K562 (cell line): ENCODE data around the gene ATG10. TPM values are rescaled to one million over a fixed set of nuclear protein-coding genes. Genes with fewer than 3 reads are reported as not detected.

Source experiments
- ATAC-seq: fragments of 200-7000 bp; cut with Tn5 transposase; 3 replicates; pipeline ENCODE4 v1.9.1; 2020; ENCODE audit warnings: moderate library complexity
- BruUV-seq: library from RNA; stranded (reverse); fragments of 400-500 nt; replicated peaks from 2 replicates; lab custom pipeline; 2021; lab: Mats Ljungman, UMichigan
- CTCF ChIA-PET: fragments of 300-600 bp; formaldehyde crosslinking; extraction: SDS; loops from one replicate; lab custom pipeline; 2021; ENCODE audit warnings: low intra/inter-chr PET ratio; lab: Yijun Ruan, JAX
- POLR2A ChIA-PET: fragments of 300-600, 350-650 bp; sonication (Branson Sonifier 250); formaldehyde crosslinking; extraction: SDS; loops from one replicate; lab custom pipeline; 2021; ENCODE audit warnings: antibody characterized with exemption, inconsistent platforms; lab: Yijun Ruan, JAX
- DNase-seq, 4 experiments: peaks; one replicate each; pipeline versions ENCODE4 v3.0.0 to v3.0.0-alpha.2; 2011 to 2018; ENCODE audit warnings: low spot score in 3 of 4, mixed read lengths in 3 of 4; ENCODE audit errors: extremely low read depth in 1 of 4
- FAIRE-seq: peaks from 2 replicates; lab custom pipeline; 2011; peaks lifted over from hg19 to GRCh38; lab: Jason Lieb, UNC
- H2AFZ ChIP-seq: 2 replicates; pipeline ENCODE4 v1.6.0; 2011; ENCODE audit warnings: low read depth, low read length, control low read depth, inconsistent platforms
- H3K27ac ChIP-seq: fragments of 200-600 bp; 3 replicates; pipeline ENCODE4 v1.8.0; 2011; ENCODE audit warnings: low read depth, mild to moderate bottlenecking, control low read depth, inconsistent platforms, low read length, moderate library complexity, mixed read lengths; ENCODE audit errors: extremely low read depth
- H3K27me3 ChIP-seq, 2 experiments: fragments of 300-600 bp in 1 of 2; 2 replicates in 1 of 2; 3 replicates in 1 of 2; pipeline versions ENCODE4 v1.6.0 to v1.8.0; 2011; ENCODE audit warnings: inconsistent platforms in 2 of 2, low read length in 2 of 2, mild to moderate bottlenecking in 1 of 2, mixed read lengths in 1 of 2, moderate library complexity in 1 of 2; ENCODE audit not compliant: control insufficient read depth in 2 of 2, insufficient read depth in 2 of 2
- H3K36me3 ChIP-seq: fragments of 300-600 bp; 3 replicates; pipeline ENCODE4 v1.8.0; 2011; ENCODE audit warnings: mild to moderate bottlenecking, low read length, inconsistent platforms; ENCODE audit not compliant: control insufficient read depth, insufficient read depth
- H3K4me1 ChIP-seq, 2 experiments: fragments of 200-600 bp in 1 of 2; replicated peaks in 1 of 2; 2 replicates in 1 of 2; 3 replicates in 1 of 2; pipeline versions ENCODE4 v1.5.1 to v1.8.0; 2011; ENCODE audit warnings: inconsistent platforms in 2 of 2, low read length in 2 of 2, mild to moderate bottlenecking in 1 of 2, mixed read lengths in 1 of 2, moderate library complexity in 1 of 2; ENCODE audit not compliant: control insufficient read depth in 2 of 2, insufficient read depth in 2 of 2
- H3K4me2 ChIP-seq: 2 replicates; pipeline ENCODE4 v1.6.1; 2011; ENCODE audit warnings: low read length, control low read depth, inconsistent platforms, mixed read lengths; ENCODE audit not compliant: insufficient read depth
- H3K4me3 ChIP-seq: fragments of 200-600 bp; sonication (generic), shearing (Covaris generic); 2 replicates; pipeline ENCODE4 v1.5.1; 2016; ENCODE audit warnings: control low read depth, inconsistent platforms
- H3K79me2 ChIP-seq: fragments of 200-600 bp; 3 replicates; pipeline ENCODE4 v1.8.0; 2011; ENCODE audit warnings: low read length, inconsistent platforms; ENCODE audit not compliant: control insufficient read depth, insufficient read depth
- H3K9ac ChIP-seq, 2 experiments: 2 replicates each; pipeline versions ENCODE4 v1.6.0 to v1.6.1; 2011; ENCODE audit warnings: low read depth in 2 of 2, low read length in 2 of 2, control low read depth in 1 of 2, inconsistent platforms in 1 of 2, mild to moderate bottlenecking in 1 of 2, mixed read lengths in 1 of 2; ENCODE audit not compliant: insufficient read depth in 1 of 2
- H3K9me1 ChIP-seq: one replicate; pipeline ENCODE4 v1.6.0; 2011; ENCODE audit warnings: inconsistent platforms, mild to moderate bottlenecking, low read length, moderate library complexity; ENCODE audit not compliant: control insufficient read depth, insufficient read depth
- H3K9me3 ChIP-seq: replicated peaks from 2 replicates; pipeline ENCODE4 v1.5.1; 2011; ENCODE audit warnings: low read depth, low read length, inconsistent platforms; ENCODE audit not compliant: control insufficient read depth, insufficient read depth
- H4K20me1 ChIP-seq: replicated peaks from 2 replicates; pipeline ENCODE4 v1.6.1; 2011; ENCODE audit warnings: low read length, inconsistent platforms, mixed read lengths; ENCODE audit not compliant: control insufficient read depth, insufficient read depth
- ATF6 ChIP-seq: sonication (generic); formaldehyde crosslinking; IDR thresholded peaks from 2 replicates; pipeline ENCODE4 v1.4.0; 2020; ENCODE audit warnings: mild to moderate bottlenecking, missing genetic modification reagents
- BRD4 ChIP-seq: fragments of 200-600 bp; sonication (generic); IDR thresholded peaks from 2 replicates; pipeline ENCODE4 v1.6.1; 2017; ENCODE audit warnings: inconsistent platforms
- CTCF ChIP-seq, 3 experiments: IDR thresholded peaks in 2 of 3; conservative IDR thresholded peaks in 1 of 3; 2 replicates each; pipeline ENCODE4 v1.5.1; 2011 to 2012; ENCODE audit warnings: low read length in 3 of 3, mild to moderate bottlenecking in 3 of 3, control low read depth in 2 of 3, improper control_type of control experiment in 1 of 3, inconsistent platforms in 1 of 3, low read depth in 1 of 3, mixed read lengths in 1 of 3, moderate library complexity in 1 of 3; ENCODE audit not compliant: insufficient read depth in 2 of 3
- ELK3 ChIP-seq: fragments of 450-650 bp; formaldehyde crosslinking; IDR thresholded peaks from 2 replicates; pipeline ENCODE4 v1.4.0; 2020; ENCODE audit warnings: mild to moderate bottlenecking
- KDM1A ChIP-seq, 2 experiments: fragments of 450-650 bp; IDR thresholded peaks; 2 replicates each; pipeline ENCODE4 v1.6.1; 2016; ENCODE audit warnings: mild to moderate bottlenecking in 2 of 2
- NCOA2 ChIP-seq, 2 experiments: fragments of 450-650 bp; IDR thresholded peaks; 2 replicates each; pipeline ENCODE4 v1.6.1; 2018; ENCODE audit warnings: mild to moderate bottlenecking in 2 of 2, moderate library complexity in 1 of 2; ENCODE audit not compliant: partially characterized antibody in 2 of 2
- OTX1 ChIP-seq: fragments of 450-650 bp; formaldehyde crosslinking; IDR thresholded peaks from 2 replicates; pipeline ENCODE4 v1.4.0; 2022; ENCODE audit warnings: mild to moderate bottlenecking
- PKNOX1 ChIP-seq: fragments of 450-650 bp; IDR thresholded peaks from 2 replicates; pipeline ENCODE4 v1.6.1; 2016
- RAD21 ChIP-seq, 2 experiments: fragments of 250-450 bp in 1 of 2; fragments of 450-650 bp in 1 of 2; sonication (Bioruptor Pico) in 1 of 2; formaldehyde crosslinking in 1 of 2; IDR thresholded peaks in 1 of 2; conservative IDR thresholded peaks in 1 of 2; 2 replicates each; pipeline versions ENCODE4 v1.4.0 to v1.8.0; 2020 to 2022; ENCODE audit warnings: mild to moderate bottlenecking in 2 of 2, moderate library complexity in 1 of 2
- RAD51 ChIP-seq: fragments of 450-650 bp; IDR thresholded peaks from 2 replicates; pipeline ENCODE4 v1.7.1; 2016; ENCODE audit warnings: low read depth, mild to moderate bottlenecking, borderline replicate concordance
- SNAPC5 ChIP-seq: fragments of 250-450 bp; sonication (Bioruptor Pico); IDR thresholded peaks from 2 replicates; pipeline ENCODE4 v1.8.0; 2021; ENCODE audit warnings: moderate library complexity, mild to moderate bottlenecking, inconsistent platforms
- ZKSCAN8 ChIP-seq: fragments of 200-800 bp; sonication (Bioruptor generic); IDR thresholded peaks from 2 replicates; pipeline ENCODE4 v1.6.1; 2016; ENCODE audit warnings: missing genetic modification characterization, missing compliant biosample characterization
- ZNF224 ChIP-seq: sonication (generic); formaldehyde crosslinking; IDR thresholded peaks from 2 replicates; pipeline ENCODE4 v1.8.0; 2022; ENCODE audit warnings: mild to moderate bottlenecking, missing genetic modification reagents
- ZNF785 ChIP-seq: fragments of 250-450 bp; sonication (Bioruptor Pico); IDR thresholded peaks from 2 replicates; pipeline ENCODE4 v1.4.0; 2020; ENCODE audit warnings: mild to moderate bottlenecking
- WGBS: fragments of 100-300 bp; shearing (Covaris generic); methylation state at CpG from one replicate; pipeline ENCODE4 v1.1.6; 2016; ENCODE audit warnings: low coverage, mixed read lengths; ENCODE audit not compliant: insufficient coverage; ENCODE audit errors: missing lambda C conversion rate; 5-methylcytosine and 5-hydroxymethylcytosine counted together
- in situ Hi-C: fragments of 300-500 bp; cut with MboI; formaldehyde crosslinking; loops from 4 replicates; pipeline ENCODE4 v1.15.0; 2018; ENCODE audit warnings: inconsistent platforms, mixed read lengths
- intact Hi-C: fragments of 100-400 bp; cut with micrococcal nuclease; formaldehyde crosslinking; loops from 2 replicates; pipeline ENCODE4 v1.14.2; 2022
- polyA plus RNA-seq, 8 experiments: library from polyadenylated mRNA; depleted of rRNA in 4 of 8; stranded (reverse) in 5 of 8; unstranded in 3 of 8; fragments of >200 nt; fragmentation: Nextera tagmentation in 2 of 8; fragmentation: Illumina TruSeq in 1 of 8; extraction: Ambion mirVana in 2 of 8; extraction: Trizol in 1 of 8; gene quantifications; 2 replicates each; pipeline versions ENCODE4 v1.2.1 to v1.2.3, GENCODE V29; 2011 to 2014; ENCODE audit warnings: inconsistent platforms in 1 of 8, missing spikeins in 1 of 8
- total RNA-seq, 7 experiments: library from RNA; depleted of rRNA in 6 of 7; stranded (reverse); fragments of >200 nt in 6 of 7; fragmentation: Illumina TruSeq in 2 of 7; extraction: Trizol in 2 of 7; gene quantifications; 2 replicates each; pipeline versions ENCODE4 v1.2.1 to v1.2.3, GENCODE V29; 2011 to 2021; ENCODE audit warnings: low replicate concordance in 1 of 7

Gene ATG10
- total and polyA plus RNA-seq, 9 of the 15 experiments (the other 6 are each of a cell fraction or from before 2014, with no cell fraction given), result 7.0 to 18.8 (median 14.6) TPM

GRCh38 chr5:82259172-82259800 lies 287.5 kb downstream of the ATG10 start:
- Histone ChIP-seq H3K9me3 (no peaks in the 10 kb centered on the region), H4K20me1 (no peaks in the 10 kb centered on the region), H3K27me3 (no peaks in the 10 kb centered on the region), H3K9ac (no peak overlapping the region), H3K4me3 (no peak overlapping the region), H3K27ac (no peak overlapping the region), H2AFZ (no peak overlapping the region), H3K4me1 (no peaks in the 10 kb centered on the region), H3K36me3 (no peaks in the 10 kb centered on the region), H3K9me1 (no peaks in the 10 kb centered on the region), H3K79me2 (no peaks in the 10 kb centered on the region), H3K4me2 (no peak overlapping the region)
- intact Hi-C loops, result no loop called here
- in situ Hi-C loops, result no loop called here
- ChIA-PET CTCF (no interaction called here), POLR2A (interaction anchor here (2.0 to 2.3 kb wide), 2 partner anchors 15 to 17 kb away, joined by 6 to 7 read pairs; no protein-coding TSS in a partner anchor)
- BruUV-seq, result no TSS peak
- peak; percentile 78 for ATAC-seq
- WGBS, result 38% methylated on average over 3 of the region's 3 CpGs
- no peak for DNase-seq
- FAIRE-seq, result peak; percentile 82
- TF ChIP-seq RAD51 (no peak), CTCF (IDR thresholded peaks at IDR 0.05 in 2 of 3, conservative IDR thresholded peaks at IDR 0.05 in 1 of 3; ENCODE audit: insufficient read depth in 2 of 3, low read depth in 1 of 3, low read length in 3 of 3) (peak; percentile 31 to 48 (median 31); a peak in 3 of 6 replicates), SNAPC5 (CRISPR knock-in tag) (no peak), ZKSCAN8 (CRISPR knock-in tag) (no peak), ZNF224 (CRISPR knock-in tag) (no peak), PKNOX1 (no peak), ATF6 (CRISPR knock-in tag) (no peak), BRD4 (no peak), ZNF785 (CRISPR knock-in tag) (no peak), KDM1A (IDR thresholded peaks at IDR 0.05) (no peak), OTX1 (CRISPR knock-in tag) (no peak), ELK3 (CRISPR knock-in tag) (no peak), NCOA2 (IDR thresholded peaks at IDR 0.05; ENCODE audit: partially characterized antibody in 2 of 2) (no peak), RAD21 (CRISPR knock-in tag; conservative IDR thresholded peaks at IDR 0.05 in 1 of 2, IDR thresholded peaks at IDR 0.05 in 1 of 2) (peak; percentile 20 to 54; a peak in 3 of 4 replicates)
